KMS-11 (cell line): Measurements from ENCODE around the gene XAB2.

Experiments used
- H2AFZ ChIP-seq: fragments of 200-600 bp; sonication (generic); 2 replicates; pipeline ENCODE4 v1.6.1; 2016; ENCODE audit warnings: antibody characterized with exemption, mixed run types, low read depth
- H3K27ac ChIP-seq: fragments of 200-600 bp; sonication (generic); 2 replicates; pipeline ENCODE4 v1.6.1; 2016; ENCODE audit warnings: mild to moderate bottlenecking, mixed run types
- H3K27me3 ChIP-seq: fragments of 200-600 bp; sonication (generic); 2 replicates; pipeline ENCODE4 v1.6.1; 2017; ENCODE audit warnings: mild to moderate bottlenecking, low read depth, mixed run types, moderate library complexity; ENCODE audit not compliant: insufficient read depth
- H3K36me3 ChIP-seq: fragments of 200-600 bp; sonication (generic); 2 replicates; pipeline ENCODE4 v1.6.1; 2017; ENCODE audit warnings: mild to moderate bottlenecking, mixed run types; ENCODE audit not compliant: insufficient read depth
- H3K4me1 ChIP-seq: fragments of 200-600 bp; sonication (generic); 2 replicates; pipeline ENCODE4 v1.6.1; 2016; ENCODE audit warnings: mild to moderate bottlenecking, low read depth, mixed run types; ENCODE audit not compliant: poor library complexity, severe bottlenecking
- H3K4me2 ChIP-seq: fragments of 200-600 bp; sonication (generic); 2 replicates; pipeline ENCODE4 v1.7.0; 2016; ENCODE audit warnings: mild to moderate bottlenecking, mixed run types
- H3K4me3 ChIP-seq: fragments of 200-600 bp; sonication (generic); IDR thresholded peaks from 2 replicates; pipeline ENCODE4 v1.6.1; 2017; ENCODE audit warnings: low read depth, low read length, mixed read lengths; ENCODE audit not compliant: insufficient read depth
- H3K79me2 ChIP-seq: fragments of 200-600 bp; sonication (generic); 2 replicates; pipeline ENCODE4 v1.6.1; 2016; ENCODE audit warnings: low read depth, mixed run types; ENCODE audit not compliant: insufficient read depth
- H3K9ac ChIP-seq: fragments of 200-600 bp; sonication (generic); 2 replicates; pipeline ENCODE4 v1.6.1; 2016; ENCODE audit warnings: mild to moderate bottlenecking, mixed run types
- H4K20me1 ChIP-seq: fragments of 200-600 bp; sonication (generic); 2 replicates; pipeline ENCODE4 v1.6.1; 2016; ENCODE audit warnings: mild to moderate bottlenecking, mixed run types; ENCODE audit not compliant: insufficient read depth
- TF ChIP-seq, protein P1 (sequence below): fragments of 200-600 bp; sonication (generic); conservative IDR thresholded peaks from 2 replicates; pipeline ENCODE4 v1.6.1; 2017; ENCODE audit warnings: low read depth, mild to moderate bottlenecking, antibody characterized with exemption, low read length, moderate library complexity, mixed read lengths

Gene XAB2

DNA sequence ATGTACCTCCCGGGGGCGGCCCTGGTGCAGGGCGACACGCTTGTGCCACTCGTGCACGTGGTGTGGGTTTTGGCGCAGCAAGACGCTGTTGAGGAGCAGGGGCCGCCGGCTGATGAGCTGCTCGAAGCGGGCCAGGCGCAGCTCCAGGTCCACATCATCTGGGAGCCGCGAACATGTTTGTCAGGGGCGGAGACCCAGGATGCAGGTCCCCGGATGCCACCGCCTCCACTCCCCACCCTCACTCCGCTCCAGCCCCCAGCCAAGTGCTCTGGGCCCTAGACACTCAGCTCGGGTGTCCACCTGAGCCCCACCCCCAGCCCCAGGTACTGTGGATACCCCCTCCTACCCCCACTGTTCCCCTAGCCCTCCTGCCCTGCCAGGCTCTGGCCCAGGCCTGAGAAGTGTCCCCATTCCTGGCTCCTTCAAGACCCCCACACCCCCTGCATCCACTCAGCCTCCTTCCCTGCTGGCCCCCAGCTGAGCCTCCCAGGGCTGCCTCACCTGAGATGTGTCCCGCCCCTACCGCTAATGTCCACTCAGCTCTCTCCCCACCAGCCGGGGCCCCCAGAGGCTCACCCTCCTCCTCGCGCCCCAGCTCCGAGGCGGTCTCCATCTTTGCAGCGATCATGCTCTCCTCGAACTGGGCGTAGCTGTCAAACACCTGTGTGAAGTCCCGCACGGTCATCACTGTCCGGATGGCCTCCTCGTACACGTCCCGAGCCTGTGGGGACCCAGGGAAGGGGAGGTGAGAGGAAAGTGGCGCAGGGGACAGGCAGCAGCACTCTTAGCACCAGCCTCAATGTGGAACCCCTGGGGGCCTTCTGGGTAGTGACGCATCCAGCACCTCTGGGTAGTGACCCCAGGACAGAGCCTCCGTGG lies 5.4 kb downstream of the XAB2 start:
- peaks cover 5% of the 10 kb centered on the region for H3K4me1 ChIP-seq
- no peak overlapping the region for H3K4me3 ChIP-seq
- H2AFZ ChIP-seq: no peak overlapping the region
- H3K36me3 ChIP-seq: no peaks in the 10 kb centered on the region
- TF ChIP-seq, protein P1, sequence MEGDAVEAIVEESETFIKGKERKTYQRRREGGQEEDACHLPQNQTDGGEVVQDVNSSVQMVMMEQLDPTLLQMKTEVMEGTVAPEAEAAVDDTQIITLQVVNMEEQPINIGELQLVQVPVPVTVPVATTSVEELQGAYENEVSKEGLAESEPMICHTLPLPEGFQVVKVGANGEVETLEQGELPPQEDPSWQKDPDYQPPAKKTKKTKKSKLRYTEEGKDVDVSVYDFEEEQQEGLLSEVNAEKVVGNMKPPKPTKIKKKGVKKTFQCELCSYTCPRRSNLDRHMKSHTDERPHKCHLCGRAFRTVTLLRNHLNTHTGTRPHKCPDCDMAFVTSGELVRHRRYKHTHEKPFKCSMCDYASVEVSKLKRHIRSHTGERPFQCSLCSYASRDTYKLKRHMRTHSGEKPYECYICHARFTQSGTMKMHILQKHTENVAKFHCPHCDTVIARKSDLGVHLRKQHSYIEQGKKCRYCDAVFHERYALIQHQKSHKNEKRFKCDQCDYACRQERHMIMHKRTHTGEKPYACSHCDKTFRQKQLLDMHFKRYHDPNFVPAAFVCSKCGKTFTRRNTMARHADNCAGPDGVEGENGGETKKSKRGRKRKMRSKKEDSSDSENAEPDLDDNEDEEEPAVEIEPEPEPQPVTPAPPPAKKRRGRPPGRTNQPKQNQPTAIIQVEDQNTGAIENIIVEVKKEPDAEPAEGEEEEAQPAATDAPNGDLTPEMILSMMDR: no peak
- no peaks in the 10 kb centered on the region for H4K20me1 ChIP-seq
- H3K9ac ChIP-seq: no peak overlapping the region
- H3K79me2 ChIP-seq: peaks cover 27% of the 10 kb centered on the region
- no peaks in the 10 kb centered on the region for H3K27me3 ChIP-seq
- no peak overlapping the region for H3K27ac ChIP-seq
- no peak overlapping the region for H3K4me2 ChIP-seq

DNA sequence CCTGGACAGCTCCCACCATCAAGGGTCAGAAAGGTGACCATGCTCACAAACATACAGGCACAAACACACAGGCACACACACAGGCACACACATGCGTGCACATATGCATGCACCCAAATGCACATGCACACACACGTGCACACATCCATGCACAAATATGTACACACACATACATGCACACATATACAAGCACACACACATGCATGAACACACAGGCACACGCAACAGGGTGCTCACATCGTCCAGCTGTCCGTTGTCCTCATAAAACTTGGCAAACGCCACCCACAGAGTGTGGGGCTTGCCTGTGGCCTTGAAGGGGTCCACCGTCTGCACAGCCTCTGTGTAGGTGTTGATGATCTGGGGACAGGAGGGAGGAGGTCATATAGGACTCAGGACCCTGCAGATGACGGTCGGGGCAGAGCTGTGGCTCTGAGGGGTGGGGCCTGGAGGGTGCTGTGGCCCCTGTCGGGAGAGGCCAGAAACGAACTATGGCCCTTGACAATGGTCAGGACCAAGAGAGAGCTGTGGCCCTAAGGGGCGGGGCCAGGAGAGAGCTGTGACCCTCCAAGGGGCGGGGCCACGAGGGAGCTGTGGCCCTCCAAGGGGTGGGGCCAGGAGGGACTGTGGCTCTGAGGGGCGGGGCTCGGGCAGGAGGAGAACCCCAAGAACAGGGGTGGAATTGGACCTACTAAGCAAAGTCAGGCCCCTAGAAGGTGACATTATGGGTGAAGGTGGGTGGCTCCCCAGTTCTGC lies 6.2 kb downstream of the XAB2 start:
- TF ChIP-seq, protein P1: no peak
- no peak overlapping the region for H3K27ac ChIP-seq
- peaks cover 18% of the 10 kb centered on the region for H3K79me2 ChIP-seq
- no peaks in the 10 kb centered on the region for H3K36me3 ChIP-seq
- H3K9ac ChIP-seq: no peak overlapping the region
- H2AFZ ChIP-seq: no peak overlapping the region
- no peak overlapping the region for H3K4me3 ChIP-seq
- H3K27me3 ChIP-seq: no peaks in the 10 kb centered on the region
- H3K4me2 ChIP-seq: no peak overlapping the region
- H4K20me1 ChIP-seq: no peaks in the 10 kb centered on the region
- H3K4me1 ChIP-seq: no peaks in the 10 kb centered on the region

DNA sequence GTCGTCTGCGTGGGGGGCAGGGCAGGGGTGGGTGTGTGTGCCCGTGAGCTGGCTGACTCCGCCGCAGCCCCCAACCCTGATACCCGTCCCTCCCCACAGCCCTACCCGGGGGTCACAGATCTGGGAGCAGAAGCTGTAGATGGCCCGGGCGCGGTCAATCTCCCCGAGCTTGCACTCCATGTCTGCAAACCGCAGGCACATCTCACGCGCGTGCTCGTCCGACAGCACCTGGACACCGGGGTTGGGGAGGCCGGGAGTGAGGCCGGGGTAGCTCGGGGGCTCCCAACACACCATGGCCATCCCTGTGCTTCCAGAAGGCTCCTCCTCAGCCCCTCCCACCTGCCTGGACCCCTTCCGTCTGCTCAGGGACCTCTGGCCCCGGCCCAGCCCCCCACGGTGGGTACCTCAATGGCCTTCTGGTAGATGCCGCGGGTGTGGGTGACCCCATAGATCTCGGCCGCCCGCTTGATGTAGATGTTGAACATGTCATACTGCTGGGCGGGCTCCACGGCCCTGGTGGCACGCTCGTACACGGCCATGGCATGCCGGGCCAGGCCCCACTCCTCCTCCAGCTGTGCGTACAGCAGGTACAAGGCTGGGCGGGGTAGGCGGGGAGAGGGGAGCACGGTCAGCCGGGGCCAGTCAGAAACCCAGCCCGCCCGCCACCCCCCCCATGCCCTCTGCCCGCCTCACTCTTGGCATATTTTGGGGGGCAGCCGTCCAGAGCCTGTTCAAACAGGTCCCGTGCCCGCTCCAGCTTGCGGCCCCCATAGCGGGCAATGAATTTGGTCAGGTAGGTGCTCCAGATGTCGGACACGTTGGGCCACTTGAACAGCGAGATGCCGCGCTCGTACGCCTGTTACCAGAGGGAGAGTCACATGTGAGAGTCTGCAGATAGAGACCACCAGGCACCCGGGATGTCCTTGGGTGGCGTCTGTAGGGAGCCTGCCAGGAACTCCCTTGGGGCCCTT lies 8.6 kb downstream of the XAB2 start:
- H3K36me3 ChIP-seq: no peaks in the 10 kb centered on the region
- TF ChIP-seq, protein P1: no peak
- no peaks in the 10 kb centered on the region for H3K27me3 ChIP-seq
- no peak overlapping the region for H2AFZ ChIP-seq
- H3K4me3 ChIP-seq: no peak overlapping the region
- no peak overlapping the region for H3K9ac ChIP-seq
- H3K79me2 ChIP-seq: no peaks in the 10 kb centered on the region
- H3K27ac ChIP-seq: no peak overlapping the region
- no peaks in the 10 kb centered on the region for H3K4me1 ChIP-seq
- no peak overlapping the region for H3K4me2 ChIP-seq
- no peaks in the 10 kb centered on the region for H4K20me1 ChIP-seq
